Activated CD8-positive, alpha-beta T cell treated with anti-CD3 and anti-CD28 coated beads, Interleukin-2, amount 10 ng/mL, durations not matched to agents 7 days and 5 days (primary cell): Measurements from ENCODE around the gene PIEZO2. TPM values are rescaled to one million over a fixed set of nuclear protein-coding genes. Genes with fewer than 3 reads are reported as not detected.
"Not testable (repeated sequence)": the region's sequence is repeated elsewhere in the genome, so short reads cannot be mapped to it uniquely, and the experiment has no call there.

Experiments used
- ATAC-seq: fragments of 150-1000 bp; cut with Tn5 transposase; one replicate; pipeline ENCODE4 v1.10.0; 2021; ENCODE audit warnings: moderate library complexity
- CTCF ChIA-PET: fragments of 350-600 bp; sonication (Branson Sonifier 250); formaldehyde crosslinking; loops from one replicate; lab custom pipeline; 2021; ENCODE audit warnings: antibody characterized with exemption; lab: Charles Lee
- POLR2A ChIA-PET: fragments of 350-600 bp; sonication (Branson Sonifier 250); formaldehyde crosslinking; loops from one replicate; lab custom pipeline; 2021; ENCODE audit warnings: antibody characterized with exemption; lab: Charles Lee
- DNase-seq: peaks from one replicate; pipeline ENCODE4 v3.0.0-alpha.2; 2020
- H3K27ac Mint-ChIP-seq: one replicate; pipeline ENCODE4 v1.8.0; 2021; ENCODE audit warnings: mild to moderate bottlenecking, mixed read lengths
- H3K27me3 Mint-ChIP-seq: one replicate; pipeline ENCODE4 v1.8.0; 2021; ENCODE audit warnings: low read depth, mixed read lengths
- H3K36me3 Mint-ChIP-seq: one replicate; pipeline ENCODE4 v1.8.0; 2021; ENCODE audit warnings: low read depth, mixed read lengths
- H3K4me1 Mint-ChIP-seq: one replicate; pipeline ENCODE4 v1.8.0; 2021; ENCODE audit warnings: low read depth, mixed read lengths
- H3K4me3 Mint-ChIP-seq: one replicate; pipeline ENCODE4 v1.8.0; 2021; ENCODE audit warnings: mild to moderate bottlenecking, mixed read lengths
- H3K9me3 Mint-ChIP-seq: one replicate; pipeline ENCODE4 v1.8.0; 2022; ENCODE audit warnings: mixed read lengths; ENCODE audit not compliant: insufficient read depth
- total RNA-seq, 2 experiments: library from RNA; stranded (reverse); gene quantifications; one replicate each; pipeline ENCODE4 v1.2.3, GENCODE V29; 2021

Gene PIEZO2
- total RNA-seq, 2 experiments from 2014 or later: not detected

DNA sequence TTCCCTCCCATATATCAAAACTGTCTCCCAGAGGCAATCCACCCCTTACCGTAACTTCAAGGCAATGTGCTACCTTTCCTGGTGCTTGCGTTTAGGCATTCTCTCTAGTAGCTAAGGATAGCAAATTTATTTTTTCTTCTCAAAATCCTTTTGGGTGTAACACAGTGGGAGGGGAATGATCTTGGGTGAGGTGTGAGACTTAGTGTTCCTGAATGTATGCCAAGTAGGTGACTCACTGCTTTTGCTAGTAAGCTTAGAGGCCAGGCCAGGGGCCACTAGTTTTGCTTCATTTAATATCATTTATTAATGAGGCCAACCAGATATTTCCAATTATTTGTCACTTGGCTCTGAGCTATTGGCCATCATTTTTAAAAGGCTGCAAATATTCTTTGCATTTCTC lies 488.1 kb downstream of the PIEZO2 start:
- ATAC-seq (no peak), DNase-seq (no peak)
- Mint-ChIP-seq H3K4me1 (no peaks in the 10 kb centered on the region), H3K27me3 (peaks cover 2% of the 10 kb centered on the region), H3K27ac (no peak overlapping the region), H3K9me3 (no peaks in the 10 kb centered on the region), H3K4me3 (no peak overlapping the region), H3K36me3 (no peaks in the 10 kb centered on the region)
- POLR2A ChIA-PET: no interaction called here
- CTCF ChIA-PET: no interaction called here

GRCh38 chr18:10660179-10660884 lies 489.0 kb downstream of the PIEZO2 start:
- Mint-ChIP-seq H3K9me3 (no peaks in the 10 kb centered on the region), H3K4me3 (no peak overlapping the region), H3K27me3 (peaks cover 2% of the 10 kb centered on the region), H3K4me1 (no peaks in the 10 kb centered on the region), H3K27ac (no peak overlapping the region), H3K36me3 (no peaks in the 10 kb centered on the region)
- DNase-seq: no peak
- ChIA-PET POLR2A (no interaction called here), CTCF (interaction anchor here (0.7 kb wide), 1 partner anchor 127 kb away, joined by 3 read pairs; no protein-coding TSS in a partner anchor)
- no peak for ATAC-seq

- Mint-ChIP-seq H3K36me3 (no peaks in the 10 kb centered on the region), H3K27ac (no peak overlapping the region), H3K4me3 (no peak overlapping the region), H3K4me1 (no peaks in the 10 kb centered on the region), H3K27me3 (peaks cover 2% of the 10 kb centered on the region), H3K9me3 (no peaks in the 10 kb centered on the region)
- ChIA-PET CTCF (no interaction called here), POLR2A (no interaction called here)
- no peak for ATAC-seq
- DNase-seq: no peak
Measured at GRCh38 chr18:10659594-10659993, 489.8 kb downstream of the PIEZO2 start.

DNA sequence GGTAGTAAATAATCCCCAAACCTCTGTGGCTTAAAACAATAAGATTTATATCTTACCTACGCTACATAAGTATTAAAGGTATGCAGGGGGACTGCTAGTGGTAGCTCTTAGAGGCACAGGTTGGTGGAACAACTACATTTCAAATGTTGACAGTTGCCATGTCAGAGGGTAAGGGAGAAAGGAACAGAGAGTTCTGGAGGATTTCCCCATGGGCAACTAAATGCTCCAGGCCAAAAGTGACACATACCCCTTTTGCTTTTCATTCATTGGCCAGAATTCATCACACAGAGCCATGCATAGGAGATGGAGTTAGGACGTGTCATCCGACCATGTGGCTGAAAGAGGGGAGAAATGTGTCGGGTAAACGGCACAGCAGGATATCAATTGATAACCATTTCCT lies 490.4 kb downstream of the PIEZO2 start:
- ChIA-PET POLR2A (interaction anchor here (0.5 kb wide), 1 partner anchor 1010 kb away, joined by 3 read pairs; no protein-coding TSS in a partner anchor), CTCF (no interaction called here)
- H3K27ac Mint-ChIP-seq: no peak overlapping the region
- no peak for ATAC-seq
- no peak for DNase-seq
- no peaks in the 10 kb centered on the region for H3K36me3 Mint-ChIP-seq
- no peaks in the 10 kb centered on the region for H3K4me1 Mint-ChIP-seq
- H3K9me3 Mint-ChIP-seq: no peaks in the 10 kb centered on the region
- peaks cover 2% of the 10 kb centered on the region for H3K27me3 Mint-ChIP-seq
- H3K4me3 Mint-ChIP-seq: no peak overlapping the region

DNA sequence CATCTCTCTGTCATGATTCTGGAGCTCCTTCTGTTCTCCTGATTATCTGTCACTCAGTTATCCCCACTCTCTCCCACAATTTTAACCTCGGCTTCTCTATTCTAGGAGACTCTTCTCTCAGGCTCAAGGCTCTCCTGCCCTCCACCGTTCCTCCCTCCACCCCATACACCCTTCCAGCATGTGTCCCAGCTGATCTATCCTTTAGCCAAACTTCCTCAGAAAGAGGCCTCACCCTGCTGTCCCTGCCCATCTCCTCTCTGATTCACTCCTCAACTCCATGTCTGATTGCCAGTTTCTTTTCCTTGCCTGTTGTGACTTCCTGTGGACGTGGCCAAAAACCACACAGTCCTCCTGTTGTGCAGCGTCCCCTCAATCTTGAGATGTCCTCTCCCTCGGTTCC lies 505.4 kb downstream of the PIEZO2 start:
- H3K4me1 Mint-ChIP-seq, H3K27me3 Mint-ChIP-seq, CTCF ChIA-PET, H3K9me3 Mint-ChIP-seq, ATAC-seq, H3K4me3 Mint-ChIP-seq, POLR2A ChIA-PET, H3K27ac Mint-ChIP-seq, H3K36me3 Mint-ChIP-seq, DNase-seq: not testable (repeated sequence)

GRCh38 chr18:10642915-10643524 lies 506.3 kb downstream of the PIEZO2 start:
- POLR2A ChIA-PET: interaction anchor here (0.6 kb wide), 1 partner anchor 271 kb away, joined by 5 read pairs; no protein-coding TSS in a partner anchor
- H3K4me1 Mint-ChIP-seq, H3K27me3 Mint-ChIP-seq, DNase-seq, H3K9me3 Mint-ChIP-seq, H3K36me3 Mint-ChIP-seq, H3K4me3 Mint-ChIP-seq, H3K27ac Mint-ChIP-seq, ATAC-seq, CTCF ChIA-PET: not testable (repeated sequence)

DNA sequence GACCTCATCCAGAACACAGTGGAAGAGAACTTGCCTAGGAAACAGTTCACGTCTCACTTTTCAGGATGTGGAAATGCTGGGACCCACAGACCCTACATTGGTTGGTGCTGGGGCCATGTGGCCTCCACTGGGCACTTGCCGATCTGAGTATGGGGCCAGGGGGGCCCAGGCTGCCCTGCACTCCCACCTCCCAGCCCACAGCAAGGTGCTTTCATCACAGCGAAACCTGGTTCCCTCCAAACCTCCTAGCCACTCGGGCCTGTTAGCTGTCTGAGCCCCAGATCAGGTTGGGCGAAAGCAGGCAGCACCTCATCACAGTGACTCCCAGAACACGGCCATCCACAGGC lies 510.9 kb downstream of the PIEZO2 start:
- not testable (repeated sequence) for ATAC-seq

DNA sequence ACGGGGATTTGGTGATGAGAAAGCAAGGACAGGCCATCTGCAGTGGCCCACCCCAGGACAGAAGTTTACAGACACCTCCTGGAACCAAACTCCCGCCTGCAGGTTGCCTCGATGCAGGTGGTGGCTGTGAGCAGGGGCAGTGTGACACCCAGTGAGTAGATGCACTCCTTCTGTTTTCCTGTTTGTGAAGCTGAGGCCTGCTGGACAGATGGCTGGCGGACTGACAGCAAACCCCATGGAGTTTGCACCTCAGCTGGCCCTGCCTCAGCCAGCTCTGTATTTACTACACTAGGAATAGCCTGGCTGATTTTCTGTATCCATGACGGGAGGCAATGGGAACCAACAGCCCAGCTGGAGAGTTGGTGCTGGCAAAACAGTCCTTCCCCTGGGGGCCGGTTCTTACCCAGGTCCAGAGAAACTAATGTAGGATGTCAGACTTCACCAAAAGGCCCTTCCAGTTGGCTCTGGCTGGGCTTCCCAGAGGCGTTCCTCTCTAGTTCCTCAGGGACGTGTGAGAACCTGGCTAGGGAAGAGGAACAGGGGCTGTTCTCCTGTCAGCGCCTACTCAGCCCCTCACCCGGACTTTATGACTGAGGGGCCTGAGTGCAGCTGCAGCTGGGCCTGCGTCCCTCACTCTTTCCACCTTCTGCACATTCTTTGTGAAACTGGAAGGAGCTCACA lies 511.4 kb downstream of the PIEZO2 start:
- CTCF ChIA-PET, H3K4me1 Mint-ChIP-seq, POLR2A ChIA-PET, H3K36me3 Mint-ChIP-seq, H3K4me3 Mint-ChIP-seq, H3K9me3 Mint-ChIP-seq, H3K27me3 Mint-ChIP-seq, DNase-seq, H3K27ac Mint-ChIP-seq, ATAC-seq: not testable (repeated sequence)

More for the DNA sequence above, 510.9 kb downstream of the PIEZO2 start:
- DNase-seq, POLR2A ChIA-PET, H3K4me3 Mint-ChIP-seq, H3K9me3 Mint-ChIP-seq, H3K27ac Mint-ChIP-seq, H3K4me1 Mint-ChIP-seq, CTCF ChIA-PET, H3K36me3 Mint-ChIP-seq, H3K27me3 Mint-ChIP-seq: not testable (repeated sequence)

DNA sequence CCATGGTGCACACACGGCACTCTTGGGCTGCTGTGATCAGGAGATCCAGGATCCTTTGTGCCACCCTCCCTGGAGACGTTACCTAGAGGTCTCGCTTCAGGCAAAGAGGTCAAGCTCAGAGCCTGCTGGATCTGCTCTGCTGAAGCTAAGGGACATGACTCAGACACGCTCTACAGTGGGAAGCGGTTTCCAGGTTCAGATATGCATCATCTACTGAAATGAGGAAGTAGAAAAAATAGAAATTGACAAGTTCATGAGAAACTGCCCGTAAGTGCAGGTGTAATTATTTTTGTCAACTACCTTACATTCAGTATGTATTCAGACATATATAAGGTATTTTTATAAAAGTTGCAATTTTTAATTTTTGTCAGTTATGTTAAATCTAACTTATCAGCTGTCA lies 520.3 kb downstream of the PIEZO2 start:
- ATAC-seq, H3K4me1 Mint-ChIP-seq, H3K27me3 Mint-ChIP-seq, CTCF ChIA-PET, H3K4me3 Mint-ChIP-seq, H3K27ac Mint-ChIP-seq, DNase-seq, POLR2A ChIA-PET, H3K9me3 Mint-ChIP-seq, H3K36me3 Mint-ChIP-seq: not testable (repeated sequence)

DNA sequence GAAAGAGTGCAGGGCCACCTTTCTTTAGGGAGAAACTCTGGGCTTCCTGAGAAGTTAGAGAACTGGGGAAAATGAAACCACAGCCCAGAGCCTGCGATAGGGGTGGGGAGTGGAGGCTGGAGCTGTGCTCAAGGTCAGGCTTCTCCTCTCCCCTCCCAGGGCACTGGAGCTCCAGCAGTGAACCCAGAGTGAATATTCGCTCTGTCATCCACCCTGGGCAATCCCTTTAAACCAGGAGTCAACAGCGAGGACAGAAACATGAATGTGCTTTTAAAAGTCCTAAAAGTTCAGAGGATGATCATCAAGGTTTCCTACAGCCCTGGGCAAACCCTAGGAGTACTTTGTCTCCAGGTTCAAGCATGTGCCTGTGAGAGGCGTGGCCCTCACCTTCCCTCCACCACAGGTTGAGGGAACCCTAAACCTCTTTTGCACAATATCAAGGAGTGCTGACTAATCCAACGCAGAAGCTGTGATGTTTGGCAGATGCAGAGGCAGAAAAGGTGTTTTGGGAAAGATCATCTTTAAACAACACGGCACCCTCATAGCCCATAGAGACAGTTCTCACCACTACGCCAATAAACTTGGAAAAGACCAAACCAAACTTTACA lies 522.7 kb downstream of the PIEZO2 start:
- H3K36me3 Mint-ChIP-seq, DNase-seq, H3K27ac Mint-ChIP-seq, H3K27me3 Mint-ChIP-seq, H3K4me1 Mint-ChIP-seq, H3K4me3 Mint-ChIP-seq, H3K9me3 Mint-ChIP-seq, ATAC-seq, POLR2A ChIA-PET, CTCF ChIA-PET: not testable (repeated sequence)

- H3K4me3 Mint-ChIP-seq, DNase-seq, POLR2A ChIA-PET, H3K36me3 Mint-ChIP-seq, H3K9me3 Mint-ChIP-seq, H3K27ac Mint-ChIP-seq, CTCF ChIA-PET, H3K27me3 Mint-ChIP-seq, H3K4me1 Mint-ChIP-seq, ATAC-seq: not testable (repeated sequence)
Measured at GRCh38 chr18:10623606-10624005, 525.8 kb downstream of the PIEZO2 start.

GRCh38 chr18:10622982-10623381 lies 526.4 kb downstream of the PIEZO2 start:
- POLR2A ChIA-PET, H3K27ac Mint-ChIP-seq, H3K4me1 Mint-ChIP-seq, H3K4me3 Mint-ChIP-seq, DNase-seq, H3K9me3 Mint-ChIP-seq, CTCF ChIA-PET, ATAC-seq, H3K27me3 Mint-ChIP-seq, H3K36me3 Mint-ChIP-seq: not testable (repeated sequence)
